Activated effector memory CD4-positive, alpha-beta T cell treated with anti-CD3 and anti-CD28 coated beads, Interleukin-2, amount 50 U/mL, for 16 hours (primary cell): Measurements from ENCODE around the gene DNAJC7.

Experiments
- DNase-seq: peaks from one replicate; pipeline ENCODE4 v3.0.0-alpha.2; 2020

The DNAJC7 gene

GRCh38 chr17:41973408-41973811 lies 43.8 kb downstream of the DNAJC7 start:
- no peak for DNase-seq

- no peak for DNase-seq
Observed at GRCh38 chr17:41972571-41973407, 44.5 kb downstream of the DNAJC7 start.

- no peak for DNase-seq
Observed at GRCh38 chr17:41971721-41972523, 45.3 kb downstream of the DNAJC7 start.

- no peak for DNase-seq
Observed at GRCh38 chr17:41970901-41971331, 46.3 kb downstream of the DNAJC7 start.

- DNase-seq: no peak
Observed at GRCh38 chr17:41968676-41969075, 48.6 kb downstream of the DNAJC7 start.

GRCh38 chr17:41967921-41968578 lies 49.2 kb downstream of the DNAJC7 start:
- DNase-seq: no peak

- DNase-seq: peak; percentile 77
Observed at GRCh38 chr17:41967141-41967920, 49.9 kb downstream of the DNAJC7 start.

- peak; percentile 97 for DNase-seq
Observed at GRCh38 chr17:41966463-41967140, 50.6 kb downstream of the DNAJC7 start, which contains the start of gene CNP. TSS of gene CNP (plus strand) at chr17:41966795. CDS start at chr17:41966885, 90 bp downstream.

- DNase-seq: peak; percentile 89
Observed at GRCh38 chr17:41965694-41966462, 51.4 kb downstream of the DNAJC7 start.

- DNase-seq: peak; percentile 88
Observed at GRCh38 chr17:41962768-41963434, 54.3 kb downstream of the DNAJC7 start.

- no peak for DNase-seq
Observed at GRCh38 chr17:41962111-41962510, 55.1 kb downstream of the DNAJC7 start.

GRCh38 chr17:41959336-41960095 lies 57.7 kb downstream of the DNAJC7 start:
- DNase-seq: no peak

GRCh38 chr17:41959030-41959335 lies 58.3 kb downstream of the DNAJC7 start:
- no peak for DNase-seq

GRCh38 chr17:41957869-41958439 lies 59.3 kb downstream of the DNAJC7 start:
- no peak for DNase-seq

- DNase-seq: no peak
Observed at GRCh38 chr17:41957031-41957868, 60.0 kb downstream of the DNAJC7 start.

GRCh38 chr17:41956522-41956921 lies 60.7 kb downstream of the DNAJC7 start:
- DNase-seq: no peak

GRCh38 chr17:41948762-41949460 lies 68.3 kb downstream of the DNAJC7 start:
- no peak for DNase-seq

GRCh38 chr17:41944943-41945342 lies 72.3 kb downstream of the DNAJC7 start:
- DNase-seq: no peak
